Neural cell (in vitro differentiated cells): ENCODE results near the gene ELOB. TPM values are rescaled to one million over a fixed set of nuclear protein-coding genes. Genes with fewer than 3 reads are reported as not detected.

Experiments
- H2AFZ ChIP-seq: fragments of 200-600, 300-800 bp; sonication (generic), shearing (Covaris generic); 2 replicates; pipeline ENCODE4 v1.6.0; 2014; ENCODE audit warnings: low read depth, mild to moderate bottlenecking, antibody characterized with exemption, low read length, moderate library complexity
- H3F3A ChIP-seq: fragments of 200-600 bp; shearing (Covaris generic); 2 replicates; pipeline ENCODE4 v1.6.1; 2016; ENCODE audit warnings: mild to moderate bottlenecking, moderate library complexity, mixed read lengths, antibody characterized with exemption, low read length; ENCODE audit not compliant: insufficient read depth, poor library complexity, severe bottlenecking
- H3K27ac ChIP-seq: fragments of 200-600, 300-800 bp; sonication (generic), shearing (Covaris generic); 2 replicates; pipeline ENCODE4 v1.5.1; 2014; ENCODE audit warnings: mild to moderate bottlenecking, low read length, moderate library complexity
- H3K27me3 ChIP-seq: fragments of 300-800, 200-600 bp; sonication (generic), shearing (Covaris generic); 2 replicates; pipeline ENCODE4 v1.6.0; 2014; ENCODE audit warnings: mild to moderate bottlenecking, low read depth, low read length, moderate library complexity; ENCODE audit not compliant: insufficient read depth
- H3K36me3 ChIP-seq: fragments of 300-800, 200-600 bp; sonication (generic), shearing (Covaris generic); 2 replicates; pipeline ENCODE4 v1.5.1; 2014; ENCODE audit warnings: mild to moderate bottlenecking, antibody characterized with exemption, low read length, moderate library complexity; ENCODE audit not compliant: insufficient read depth
- H3K4me2 ChIP-seq: fragments of 300-800, 200-600 bp; sonication (generic), shearing (Covaris generic); 2 replicates; pipeline ENCODE4 v1.6.0; 2014; ENCODE audit warnings: mild to moderate bottlenecking, low read length
- H3K4me3 ChIP-seq: fragments of 300-800, 200-600 bp; sonication (generic), shearing (Covaris generic); 2 replicates; pipeline ENCODE4 v1.5.1; 2014; ENCODE audit warnings: mild to moderate bottlenecking, low read length, moderate library complexity
- H3K79me2 ChIP-seq: fragments of 200-600 bp; shearing (Covaris generic); replicated peaks from 2 replicates; pipeline ENCODE4 v1.6.0; 2014; ENCODE audit warnings: mild to moderate bottlenecking, low read length, moderate library complexity; ENCODE audit not compliant: insufficient read depth
- H3K9ac ChIP-seq: fragments of 300-800, 200-600 bp; sonication (generic), shearing (Covaris generic); 2 replicates; pipeline ENCODE4 v1.6.1; 2016; ENCODE audit warnings: mild to moderate bottlenecking, low read length, mixed read lengths
- H3K9me2 ChIP-seq: fragments of 200-600 bp; shearing (Covaris generic); 2 replicates; pipeline ENCODE4 v1.6.1; 2016; ENCODE audit warnings: mild to moderate bottlenecking, low read length, mixed read lengths; ENCODE audit not compliant: insufficient read depth
- H3K9me3 ChIP-seq: fragments of 200-600, 300-800 bp; sonication (generic), shearing (Covaris generic); 2 replicates; pipeline ENCODE4 v1.6.1; 2016; ENCODE audit warnings: mild to moderate bottlenecking, mixed run types, low read length, moderate library complexity, mixed read lengths
- H4K20me1 ChIP-seq: fragments of 200-600 bp; shearing (Covaris generic); 2 replicates; pipeline ENCODE4 v1.6.1; 2016; ENCODE audit warnings: mild to moderate bottlenecking, mixed run types; ENCODE audit not compliant: insufficient read depth
- EP300 ChIP-seq: fragments of 450-650 bp; conservative IDR thresholded peaks from 2 replicates; pipeline ENCODE4 v1.6.1; 2014; ENCODE audit warnings: antibody characterized with exemption, mild to moderate bottlenecking, moderate library complexity; ENCODE audit not compliant: poor library complexity, severe bottlenecking
- EZH2 ChIP-seq: fragments of 200-600, 300-800 bp; shearing (Covaris generic), sonication (generic); IDR thresholded peaks from 2 replicates; pipeline ENCODE4 v1.6.1; 2014; ENCODE audit warnings: antibody characterized with exemption, low read length, borderline replicate concordance, mild to moderate bottlenecking; ENCODE audit not compliant: insufficient read depth, poor library complexity, severe bottlenecking
- MXI1 ChIP-seq: fragments of 450-650 bp; conservative IDR thresholded peaks from 2 replicates; pipeline ENCODE4 v1.6.1; 2014; ENCODE audit warnings: antibody characterized with exemption, mild to moderate bottlenecking; ENCODE audit not compliant: poor library complexity, severe bottlenecking
- POLR2AphosphoS5 ChIP-seq: IDR thresholded peaks from 2 replicates; pipeline ENCODE4 v1.6.1; 2012
- RAD21 ChIP-seq: fragments of 450-650 bp; conservative IDR thresholded peaks from 2 replicates; pipeline ENCODE4 v1.6.1; 2014; ENCODE audit warnings: antibody characterized with exemption, mild to moderate bottlenecking, moderate library complexity
- SMC3 ChIP-seq: fragments of 450-650 bp; conservative IDR thresholded peaks from 2 replicates; pipeline ENCODE4 v1.6.1; 2014; ENCODE audit warnings: antibody characterized with exemption, mild to moderate bottlenecking, moderate library complexity; ENCODE audit not compliant: poor library complexity
- TAF1 ChIP-seq: IDR thresholded peaks from 2 replicates; pipeline ENCODE4 v1.6.1; 2012; ENCODE audit warnings: low read depth
- polyA plus RNA-seq: library from polyadenylated mRNA; depleted of rRNA; stranded (reverse); fragments of >200 nt; gene quantifications from 2 replicates; pipeline ENCODE4 v1.2.3, GENCODE V29; 2014
- TF ChIP-seq, protein P1 (sequence below): IDR thresholded peaks from 2 replicates; pipeline ENCODE4 v1.6.1; 2012; ENCODE audit warnings: borderline replicate concordance
- TF ChIP-seq, protein P2 (sequence below): fragments of 450-650 bp; IDR thresholded peaks from 2 replicates; pipeline ENCODE4 v1.5.1; 2014; ENCODE audit warnings: antibody characterized with exemption, mild to moderate bottlenecking, moderate library complexity; ENCODE audit not compliant: poor library complexity, severe bottlenecking

ELOB gene
- polyA plus RNA-seq, 1 donor from 2014 or later: 513 TPM

DNA sequence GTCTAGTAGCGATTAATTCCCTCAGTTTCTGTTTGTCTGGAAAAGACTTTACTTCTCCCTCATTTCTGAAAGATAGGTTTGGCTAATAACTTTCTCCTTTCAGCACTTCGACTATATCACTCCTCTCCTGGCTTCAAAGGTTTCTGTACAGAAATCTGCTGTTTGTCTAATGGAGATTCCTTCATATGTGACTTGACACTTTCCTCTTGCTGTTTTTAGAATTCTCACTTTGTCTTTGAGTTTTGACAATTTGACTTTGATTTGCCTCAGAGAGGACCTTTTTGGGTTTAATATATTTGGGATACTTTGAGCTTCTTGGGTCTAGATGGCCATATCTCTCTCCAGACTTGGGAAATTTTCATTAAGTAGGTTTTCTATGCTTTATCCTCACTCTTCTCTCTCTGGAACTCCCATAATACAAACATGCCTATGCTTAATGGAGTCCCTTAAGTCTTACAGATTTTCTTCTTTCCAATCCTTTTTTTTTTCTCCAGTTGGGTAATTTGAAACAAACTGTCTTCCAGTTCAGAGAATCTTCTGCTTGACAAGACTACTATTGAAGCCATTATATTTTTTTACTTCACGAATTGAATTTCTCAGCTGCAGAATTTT is 32.2 kb upstream of the ELOB start:
- Histone ChIP-seq H3F3A (no peaks in the 10 kb centered on the region), H2AFZ (no peak overlapping the region), H3K27me3 (no peaks in the 10 kb centered on the region), H3K9me3 (peaks cover 5% of the 10 kb centered on the region), H3K36me3 (no peaks in the 10 kb centered on the region), H3K79me2 (no peaks in the 10 kb centered on the region), H3K4me3 (no peak overlapping the region), H4K20me1 (no peaks in the 10 kb centered on the region), H3K4me2 (no peak overlapping the region), H3K9me2 (no peaks in the 10 kb centered on the region), H3K27ac (no peak overlapping the region), H3K9ac (no peak overlapping the region)
- no peak for TF ChIP-seq RAD21
- TF ChIP-seq, protein P1, sequence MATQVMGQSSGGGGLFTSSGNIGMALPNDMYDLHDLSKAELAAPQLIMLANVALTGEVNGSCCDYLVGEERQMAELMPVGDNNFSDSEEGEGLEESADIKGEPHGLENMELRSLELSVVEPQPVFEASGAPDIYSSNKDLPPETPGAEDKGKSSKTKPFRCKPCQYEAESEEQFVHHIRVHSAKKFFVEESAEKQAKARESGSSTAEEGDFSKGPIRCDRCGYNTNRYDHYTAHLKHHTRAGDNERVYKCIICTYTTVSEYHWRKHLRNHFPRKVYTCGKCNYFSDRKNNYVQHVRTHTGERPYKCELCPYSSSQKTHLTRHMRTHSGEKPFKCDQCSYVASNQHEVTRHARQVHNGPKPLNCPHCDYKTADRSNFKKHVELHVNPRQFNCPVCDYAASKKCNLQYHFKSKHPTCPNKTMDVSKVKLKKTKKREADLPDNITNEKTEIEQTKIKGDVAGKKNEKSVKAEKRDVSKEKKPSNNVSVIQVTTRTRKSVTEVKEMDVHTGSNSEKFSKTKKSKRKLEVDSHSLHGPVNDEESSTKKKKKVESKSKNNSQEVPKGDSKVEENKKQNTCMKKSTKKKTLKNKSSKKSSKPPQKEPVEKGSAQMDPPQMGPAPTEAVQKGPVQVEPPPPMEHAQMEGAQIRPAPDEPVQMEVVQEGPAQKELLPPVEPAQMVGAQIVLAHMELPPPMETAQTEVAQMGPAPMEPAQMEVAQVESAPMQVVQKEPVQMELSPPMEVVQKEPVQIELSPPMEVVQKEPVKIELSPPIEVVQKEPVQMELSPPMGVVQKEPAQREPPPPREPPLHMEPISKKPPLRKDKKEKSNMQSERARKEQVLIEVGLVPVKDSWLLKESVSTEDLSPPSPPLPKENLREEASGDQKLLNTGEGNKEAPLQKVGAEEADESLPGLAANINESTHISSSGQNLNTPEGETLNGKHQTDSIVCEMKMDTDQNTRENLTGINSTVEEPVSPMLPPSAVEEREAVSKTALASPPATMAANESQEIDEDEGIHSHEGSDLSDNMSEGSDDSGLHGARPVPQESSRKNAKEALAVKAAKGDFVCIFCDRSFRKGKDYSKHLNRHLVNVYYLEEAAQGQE: no peak
- no peak for TF ChIP-seq POLR2AphosphoS5
- TF ChIP-seq, protein P2, sequence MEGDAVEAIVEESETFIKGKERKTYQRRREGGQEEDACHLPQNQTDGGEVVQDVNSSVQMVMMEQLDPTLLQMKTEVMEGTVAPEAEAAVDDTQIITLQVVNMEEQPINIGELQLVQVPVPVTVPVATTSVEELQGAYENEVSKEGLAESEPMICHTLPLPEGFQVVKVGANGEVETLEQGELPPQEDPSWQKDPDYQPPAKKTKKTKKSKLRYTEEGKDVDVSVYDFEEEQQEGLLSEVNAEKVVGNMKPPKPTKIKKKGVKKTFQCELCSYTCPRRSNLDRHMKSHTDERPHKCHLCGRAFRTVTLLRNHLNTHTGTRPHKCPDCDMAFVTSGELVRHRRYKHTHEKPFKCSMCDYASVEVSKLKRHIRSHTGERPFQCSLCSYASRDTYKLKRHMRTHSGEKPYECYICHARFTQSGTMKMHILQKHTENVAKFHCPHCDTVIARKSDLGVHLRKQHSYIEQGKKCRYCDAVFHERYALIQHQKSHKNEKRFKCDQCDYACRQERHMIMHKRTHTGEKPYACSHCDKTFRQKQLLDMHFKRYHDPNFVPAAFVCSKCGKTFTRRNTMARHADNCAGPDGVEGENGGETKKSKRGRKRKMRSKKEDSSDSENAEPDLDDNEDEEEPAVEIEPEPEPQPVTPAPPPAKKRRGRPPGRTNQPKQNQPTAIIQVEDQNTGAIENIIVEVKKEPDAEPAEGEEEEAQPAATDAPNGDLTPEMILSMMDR: no peak
- no peak for TF ChIP-seq EP300
- no peak for TF ChIP-seq EZH2
- TF ChIP-seq TAF1: no peak
- TF ChIP-seq SMC3: no peak
- no peak for TF ChIP-seq MXI1

GRCh38 chr16:2808181-2808580 is 31.1 kb upstream of the ELOB start:
- H3K4me2 ChIP-seq: no peak overlapping the region
- H3K4me3 ChIP-seq: no peak overlapping the region
- H3K79me2 ChIP-seq: no peaks in the 10 kb centered on the region
- no peak overlapping the region for H3K9ac ChIP-seq
- no peaks in the 10 kb centered on the region for H3F3A ChIP-seq
- H3K27ac ChIP-seq: no peak overlapping the region
- H3K27me3 ChIP-seq: no peaks in the 10 kb centered on the region
- peaks cover 10% of the 10 kb centered on the region for H3K9me3 ChIP-seq
- no peak for TF ChIP-seq EP300
- no peak for TF ChIP-seq TAF1
- H2AFZ ChIP-seq: no peak overlapping the region
- H4K20me1 ChIP-seq: no peaks in the 10 kb centered on the region
- no peaks in the 10 kb centered on the region for H3K9me2 ChIP-seq
- no peaks in the 10 kb centered on the region for H3K36me3 ChIP-seq

DNA sequence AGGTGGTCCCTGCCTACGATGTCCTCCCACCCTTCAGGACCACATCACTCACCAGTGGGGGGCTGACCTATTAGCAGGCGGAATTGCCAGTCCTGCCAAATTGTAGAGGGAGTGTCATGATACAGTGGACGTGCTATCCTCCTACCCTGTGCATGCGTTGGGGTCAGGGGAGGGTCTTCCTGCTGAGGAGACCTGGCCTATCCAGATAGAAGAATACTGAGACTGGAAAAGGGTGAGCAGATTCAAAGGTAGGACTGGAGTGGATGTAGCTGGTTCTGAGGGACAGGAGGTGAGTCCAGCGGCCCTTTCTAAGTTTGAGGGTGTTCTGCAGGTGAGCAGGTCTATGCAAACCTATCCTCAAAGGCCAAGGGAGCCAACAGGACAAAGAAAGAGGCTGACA is 29.2 kb upstream of the ELOB start:
- Histone ChIP-seq H3K9ac (no peak overlapping the region), H3K4me3 (no peak overlapping the region), H4K20me1 (no peaks in the 10 kb centered on the region), H3K27ac (no peak overlapping the region), H2AFZ (no peak overlapping the region), H3F3A (no peaks in the 10 kb centered on the region), H3K79me2 (no peaks in the 10 kb centered on the region), H3K9me3 (peaks cover 10% of the 10 kb centered on the region), H3K36me3 (no peaks in the 10 kb centered on the region), H3K27me3 (no peaks in the 10 kb centered on the region), H3K4me2 (no peak overlapping the region), H3K9me2 (no peaks in the 10 kb centered on the region)
- TF ChIP-seq EP300 (no peak), RAD21 (no peak), SMC3 (no peak), POLR2AphosphoS5 (no peak), EZH2 (no peak), TAF1 (no peak), MXI1 (no peak)
- TF ChIP-seq, protein P2: no peak
- TF ChIP-seq, protein P1: no peak
